SK-N-SH treated with all-trans-retinoic acid at 6 μM for 48 hours (cell line): ENCODE results near the gene RAPGEF4.
A peak's percentile ranks its signal among the peaks of the same experiment; 100 is the strongest.

ENCODE experiments used
- ATAC-seq: fragments of 200-7000 bp; cut with Tn5 transposase; 3 replicates; pipeline ENCODE4 v1.9.1; 2020; ENCODE audit warnings: mild to moderate bottlenecking, moderate library complexity
- ARNTL ChIP-seq: fragments of 450-650 bp; formaldehyde crosslinking; IDR thresholded peaks from 2 replicates; pipeline ENCODE4 v1.5.0; 2020; ENCODE audit warnings: low read depth, mild to moderate bottlenecking, moderate library complexity, borderline replicate concordance
- BACH2 ChIP-seq: fragments of 250-450 bp; sonication (Bioruptor Pico); IDR thresholded peaks from 2 replicates; pipeline ENCODE4 v1.9.0; 2021; ENCODE audit warnings: mild to moderate bottlenecking, borderline replicate concordance
- CSDC2 ChIP-seq: fragments of 250-450 bp; sonication (Bioruptor Pico); IDR thresholded peaks from 2 replicates; pipeline ENCODE4 v1.5.0; 2020; ENCODE audit warnings: mild to moderate bottlenecking, moderate library complexity
- ESRRG ChIP-seq: fragments of 250-450 bp; sonication (Bioruptor Pico); IDR thresholded peaks from 2 replicates; pipeline ENCODE4 v1.6.1; 2021; ENCODE audit warnings: mild to moderate bottlenecking
- GLIS3 ChIP-seq: fragments of 250-450 bp; sonication (Bioruptor Pico); IDR thresholded peaks from 2 replicates; pipeline ENCODE4 v1.5.0; 2020; ENCODE audit warnings: mild to moderate bottlenecking, moderate library complexity
- ISL1 ChIP-seq: fragments of 250-450 bp; sonication (Bioruptor Pico); IDR thresholded peaks from 2 replicates; pipeline ENCODE4 v2.1.2; 2022; ENCODE audit warnings: mild to moderate bottlenecking, moderate library complexity
- OSR1 ChIP-seq: fragments of 250-450 bp; sonication (Bioruptor Pico); IDR thresholded peaks from 2 replicates; pipeline ENCODE4 v1.8.0; 2022; ENCODE audit warnings: moderate library complexity, mild to moderate bottlenecking, inconsistent platforms
- RARB ChIP-seq: fragments of 250-450 bp; sonication (Bioruptor Pico); IDR thresholded peaks from 2 replicates; pipeline ENCODE4 v1.8.0; 2021; ENCODE audit warnings: mild to moderate bottlenecking, moderate library complexity
- SNAI2 ChIP-seq: fragments of 250-450 bp; sonication (Bioruptor Pico); IDR thresholded peaks from 2 replicates; pipeline ENCODE4 v1.5.0; 2020; ENCODE audit warnings: mild to moderate bottlenecking, moderate library complexity
- ZFP3 ChIP-seq: fragments of 250-450 bp; sonication (Bioruptor Pico); IDR thresholded peaks from 2 replicates; pipeline ENCODE4 v1.5.0; 2020; ENCODE audit warnings: mild to moderate bottlenecking, moderate library complexity
- ZFP30 ChIP-seq: fragments of 450-650 bp; formaldehyde crosslinking; IDR thresholded peaks from 2 replicates; pipeline ENCODE4 v1.5.0; 2022; ENCODE audit warnings: mild to moderate bottlenecking, moderate library complexity
- ZNF565 ChIP-seq: fragments of 450-650 bp; formaldehyde crosslinking; conservative IDR thresholded peaks from 2 replicates; pipeline ENCODE4 v1.5.0; 2020; ENCODE audit warnings: low read depth, mild to moderate bottlenecking, moderate library complexity
- ZNF70 ChIP-seq: fragments of 450-650 bp; formaldehyde crosslinking; IDR thresholded peaks from 2 replicates; pipeline ENCODE4 v1.5.0; 2020; ENCODE audit warnings: mild to moderate bottlenecking, moderate library complexity
- ZNF8 ChIP-seq: fragments of 450-650 bp; formaldehyde crosslinking; IDR thresholded peaks from 2 replicates; pipeline ENCODE4 v1.5.0; 2020; ENCODE audit warnings: mild to moderate bottlenecking, moderate library complexity
- TF ChIP-seq, protein P1 (sequence below): fragments of 250-450 bp; sonication (Bioruptor Pico); IDR thresholded peaks from 2 replicates; pipeline ENCODE4 v1.5.1; 2021; ENCODE audit warnings: mild to moderate bottlenecking, moderate library complexity
- TF ChIP-seq, protein P2 (sequence below): fragments of 250-450 bp; sonication (Bioruptor Pico); IDR thresholded peaks from 2 replicates; pipeline ENCODE4 v1.8.0; 2020; ENCODE audit warnings: mild to moderate bottlenecking, moderate library complexity, borderline replicate concordance
- TF ChIP-seq, protein P3 (sequence below): fragments of 250-450 bp; sonication (Bioruptor Pico); IDR thresholded peaks from 2 replicates; pipeline ENCODE4 v1.5.0; 2020; ENCODE audit warnings: mild to moderate bottlenecking, moderate library complexity
- TF ChIP-seq, protein P4 (sequence below): fragments of 250-450 bp; sonication (Bioruptor Pico); IDR thresholded peaks from 2 replicates; pipeline ENCODE4 v1.8.0; 2021; ENCODE audit warnings: low read depth, mild to moderate bottlenecking, moderate library complexity, borderline replicate concordance

Gene RAPGEF4

DNA sequence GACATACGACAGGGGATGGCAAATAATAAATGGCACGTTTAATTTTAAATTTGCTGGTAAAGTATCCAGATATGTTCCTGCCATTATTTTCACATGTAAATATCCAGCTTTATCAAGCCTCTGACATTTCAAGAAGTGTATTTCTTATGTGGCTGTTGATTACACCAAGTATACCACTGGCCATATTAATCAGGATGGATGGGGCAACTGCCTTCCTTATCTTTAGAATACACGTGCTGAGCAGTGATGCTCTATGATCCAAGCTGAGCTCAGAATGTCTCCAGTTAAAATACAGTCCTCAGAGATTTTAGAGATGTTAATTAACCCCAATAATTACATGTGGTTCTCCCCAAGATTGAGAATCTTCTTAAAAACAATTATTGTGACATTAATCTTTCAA lies 38.3 kb upstream of the RAPGEF4 start (continued):
- TF ChIP-seq CSDC2 (CRISPR knock-in tag) (no peak), ZFP3 (no peak), GLIS3 (CRISPR knock-in tag) (no peak)
- TF ChIP-seq, protein P1, sequence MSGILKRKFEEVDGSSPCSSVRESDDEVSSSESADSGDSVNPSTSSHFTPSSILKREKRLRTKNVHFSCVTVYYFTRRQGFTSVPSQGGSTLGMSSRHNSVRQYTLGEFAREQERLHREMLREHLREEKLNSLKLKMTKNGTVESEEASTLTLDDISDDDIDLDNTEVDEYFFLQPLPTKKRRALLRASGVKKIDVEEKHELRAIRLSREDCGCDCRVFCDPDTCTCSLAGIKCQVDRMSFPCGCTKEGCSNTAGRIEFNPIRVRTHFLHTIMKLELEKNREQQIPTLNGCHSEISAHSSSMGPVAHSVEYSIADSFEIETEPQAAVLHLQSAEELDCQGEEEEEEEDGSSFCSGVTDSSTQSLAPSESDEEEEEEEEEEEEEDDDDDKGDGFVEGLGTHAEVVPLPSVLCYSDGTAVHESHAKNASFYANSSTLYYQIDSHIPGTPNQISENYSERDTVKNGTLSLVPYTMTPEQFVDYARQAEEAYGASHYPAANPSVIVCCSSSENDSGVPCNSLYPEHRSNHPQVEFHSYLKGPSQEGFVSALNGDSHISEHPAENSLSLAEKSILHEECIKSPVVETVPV (CRISPR knock-in tag): no peak

DNA sequence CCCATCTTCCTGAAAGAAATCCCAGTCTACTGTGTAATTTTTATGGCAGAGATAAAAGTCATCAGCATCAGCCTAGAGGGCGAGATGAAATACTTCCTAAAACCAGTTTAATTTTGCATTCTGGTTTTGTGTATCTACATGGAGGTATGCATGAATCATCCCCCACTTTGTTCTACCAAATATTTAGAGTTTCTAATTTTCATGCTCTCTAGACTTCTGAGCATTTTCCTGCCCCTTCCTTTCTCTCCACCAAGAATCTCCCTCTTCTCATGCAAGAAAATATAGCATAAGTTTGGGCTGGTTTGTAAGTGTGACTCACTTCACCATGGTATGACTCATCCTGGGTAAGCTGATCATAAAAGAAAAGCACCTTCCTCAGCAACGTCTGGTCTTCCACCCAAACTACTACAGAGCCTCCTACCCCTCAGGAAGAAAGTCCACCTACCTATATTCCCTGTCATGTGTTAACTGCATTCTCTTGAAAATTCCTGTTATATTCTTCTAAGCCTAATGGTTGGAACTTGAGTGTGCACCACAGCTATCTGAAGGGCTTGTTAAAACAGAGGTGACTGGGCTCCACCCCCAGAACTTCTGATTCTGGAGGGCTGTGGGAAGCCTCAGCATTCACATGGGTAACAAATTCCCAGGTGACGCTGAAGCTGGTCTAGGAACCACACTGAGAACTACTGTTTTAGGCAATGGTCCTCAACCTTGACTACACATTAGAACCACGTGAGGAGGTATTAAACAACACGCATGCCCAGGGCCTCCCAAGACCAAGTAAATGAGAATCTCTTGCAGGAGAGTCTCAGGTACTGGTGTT lies 37.4 kb upstream of the RAPGEF4 start:
- TF ChIP-seq OSR1 (CRISPR knock-in tag) (no peak), ZNF565 (CRISPR knock-in tag) (no peak), RARB (no peak), ESRRG (CRISPR knock-in tag) (no peak), BACH2 (CRISPR knock-in tag) (no peak), ZFP3 (no peak), ZFP30 (no peak), GLIS3 (CRISPR knock-in tag) (no peak), CSDC2 (CRISPR knock-in tag) (no peak), ARNTL (CRISPR knock-in tag) (no peak), ZNF70 (CRISPR knock-in tag) (no peak), ZNF8 (no peak), SNAI2 (no peak)
- TF ChIP-seq, protein P2, sequence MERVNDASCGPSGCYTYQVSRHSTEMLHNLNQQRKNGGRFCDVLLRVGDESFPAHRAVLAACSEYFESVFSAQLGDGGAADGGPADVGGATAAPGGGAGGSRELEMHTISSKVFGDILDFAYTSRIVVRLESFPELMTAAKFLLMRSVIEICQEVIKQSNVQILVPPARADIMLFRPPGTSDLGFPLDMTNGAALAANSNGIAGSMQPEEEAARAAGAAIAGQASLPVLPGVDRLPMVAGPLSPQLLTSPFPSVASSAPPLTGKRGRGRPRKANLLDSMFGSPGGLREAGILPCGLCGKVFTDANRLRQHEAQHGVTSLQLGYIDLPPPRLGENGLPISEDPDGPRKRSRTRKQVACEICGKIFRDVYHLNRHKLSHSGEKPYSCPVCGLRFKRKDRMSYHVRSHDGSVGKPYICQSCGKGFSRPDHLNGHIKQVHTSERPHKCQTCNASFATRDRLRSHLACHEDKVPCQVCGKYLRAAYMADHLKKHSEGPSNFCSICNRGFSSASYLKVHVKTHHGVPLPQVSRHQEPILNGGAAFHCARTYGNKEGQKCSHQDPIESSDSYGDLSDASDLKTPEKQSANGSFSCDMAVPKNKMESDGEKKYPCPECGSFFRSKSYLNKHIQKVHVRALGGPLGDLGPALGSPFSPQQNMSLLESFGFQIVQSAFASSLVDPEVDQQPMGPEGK (CRISPR knock-in tag): no peak
- TF ChIP-seq, protein P1 (CRISPR knock-in tag): no peak
- TF ChIP-seq, protein P3, sequence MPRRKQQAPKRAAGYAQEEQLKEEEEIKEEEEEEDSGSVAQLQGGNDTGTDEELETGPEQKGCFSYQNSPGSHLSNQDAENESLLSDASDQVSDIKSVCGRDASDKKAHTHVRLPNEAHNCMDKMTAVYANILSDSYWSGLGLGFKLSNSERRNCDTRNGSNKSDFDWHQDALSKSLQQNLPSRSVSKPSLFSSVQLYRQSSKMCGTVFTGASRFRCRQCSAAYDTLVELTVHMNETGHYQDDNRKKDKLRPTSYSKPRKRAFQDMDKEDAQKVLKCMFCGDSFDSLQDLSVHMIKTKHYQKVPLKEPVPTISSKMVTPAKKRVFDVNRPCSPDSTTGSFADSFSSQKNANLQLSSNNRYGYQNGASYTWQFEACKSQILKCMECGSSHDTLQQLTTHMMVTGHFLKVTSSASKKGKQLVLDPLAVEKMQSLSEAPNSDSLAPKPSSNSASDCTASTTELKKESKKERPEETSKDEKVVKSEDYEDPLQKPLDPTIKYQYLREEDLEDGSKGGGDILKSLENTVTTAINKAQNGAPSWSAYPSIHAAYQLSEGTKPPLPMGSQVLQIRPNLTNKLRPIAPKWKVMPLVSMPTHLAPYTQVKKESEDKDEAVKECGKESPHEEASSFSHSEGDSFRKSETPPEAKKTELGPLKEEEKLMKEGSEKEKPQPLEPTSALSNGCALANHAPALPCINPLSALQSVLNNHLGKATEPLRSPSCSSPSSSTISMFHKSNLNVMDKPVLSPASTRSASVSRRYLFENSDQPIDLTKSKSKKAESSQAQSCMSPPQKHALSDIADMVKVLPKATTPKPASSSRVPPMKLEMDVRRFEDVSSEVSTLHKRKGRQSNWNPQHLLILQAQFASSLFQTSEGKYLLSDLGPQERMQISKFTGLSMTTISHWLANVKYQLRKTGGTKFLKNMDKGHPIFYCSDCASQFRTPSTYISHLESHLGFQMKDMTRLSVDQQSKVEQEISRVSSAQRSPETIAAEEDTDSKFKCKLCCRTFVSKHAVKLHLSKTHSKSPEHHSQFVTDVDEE: no peak
- TF ChIP-seq, all 23 proteins: peak for 0

DNA sequence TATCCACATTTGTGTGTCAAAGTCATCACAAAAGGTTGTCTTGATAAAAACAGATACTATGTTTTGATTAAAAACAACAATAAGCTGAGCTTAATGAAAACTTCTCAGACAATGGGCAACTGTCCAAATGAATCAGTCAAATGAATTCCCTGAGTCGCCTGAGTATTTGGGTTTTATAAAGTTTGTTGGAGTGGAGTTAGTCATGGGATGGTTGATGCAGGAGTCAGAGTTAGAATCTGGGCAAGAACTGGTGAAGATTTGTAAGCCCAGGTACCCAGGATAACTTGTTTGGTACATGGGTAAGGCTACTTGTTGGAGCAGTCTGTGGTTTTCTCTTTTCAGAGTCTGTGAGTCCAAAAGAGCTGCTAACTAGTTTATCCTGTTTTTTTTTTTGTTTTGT lies 34.4 kb upstream of the RAPGEF4 start:
- no peak for TF ChIP-seq ESRRG (CRISPR knock-in tag)
- TF ChIP-seq, protein P2 (CRISPR knock-in tag): no peak
- TF ChIP-seq SNAI2: no peak
- TF ChIP-seq ZFP3: no peak
- ATAC-seq: peak; percentile 32; the same call in 2 of the 3 replicates

More for the DNA sequence above, 37.4 kb upstream of the RAPGEF4 start:
- ATAC-seq: peak; percentile 89

DNA sequence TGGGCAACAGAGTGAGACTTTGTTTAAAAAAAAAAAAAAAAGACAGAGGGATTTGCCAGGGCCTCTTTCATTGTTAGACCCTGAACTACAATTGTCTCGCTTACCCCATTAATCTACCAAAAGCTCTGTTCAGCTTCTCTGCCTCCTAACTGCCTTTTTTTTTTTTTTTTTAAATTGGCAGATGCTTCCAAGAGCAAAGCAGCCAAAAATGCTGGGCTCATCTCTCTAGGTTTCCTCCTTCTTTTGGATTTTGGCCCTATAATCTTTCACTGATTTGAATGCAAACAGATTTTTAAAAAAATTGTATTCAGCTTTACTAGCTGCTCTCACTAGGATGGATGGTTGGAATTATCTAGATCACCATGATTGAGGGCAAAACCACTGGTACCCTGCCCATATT lies 33.2 kb upstream of the RAPGEF4 start:
- ATAC-seq: no peak
- TF ChIP-seq, protein P4, sequence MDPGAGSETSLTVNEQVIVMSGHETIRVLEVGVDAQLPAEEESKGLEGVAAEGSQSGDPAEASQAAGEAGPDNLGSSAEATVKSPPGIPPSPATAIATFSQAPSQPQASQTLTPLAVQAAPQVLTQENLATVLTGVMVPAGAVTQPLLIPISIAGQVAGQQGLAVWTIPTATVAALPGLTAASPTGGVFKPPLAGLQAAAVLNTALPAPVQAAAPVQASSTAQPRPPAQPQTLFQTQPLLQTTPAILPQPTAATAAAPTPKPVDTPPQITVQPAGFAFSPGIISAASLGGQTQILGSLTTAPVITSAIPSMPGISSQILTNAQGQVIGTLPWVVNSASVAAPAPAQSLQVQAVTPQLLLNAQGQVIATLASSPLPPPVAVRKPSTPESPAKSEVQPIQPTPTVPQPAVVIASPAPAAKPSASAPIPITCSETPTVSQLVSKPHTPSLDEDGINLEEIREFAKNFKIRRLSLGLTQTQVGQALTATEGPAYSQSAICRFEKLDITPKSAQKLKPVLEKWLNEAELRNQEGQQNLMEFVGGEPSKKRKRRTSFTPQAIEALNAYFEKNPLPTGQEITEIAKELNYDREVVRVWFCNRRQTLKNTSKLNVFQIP (CRISPR knock-in tag): no peak
- no peak for TF ChIP-seq ISL1 (CRISPR knock-in tag)
